CD4-positive, alpha-beta T cell treated with Interleukin-2 at 100 ng/mL for 4 hours (primary cell): Measurements from ENCODE around the gene PHKG1.
"Not testable (repeated sequence)": the region's sequence is repeated elsewhere in the genome, so short reads cannot be mapped to it uniquely, and the experiment has no call there.

Experiments used
- DNase-seq: peaks from one replicate; pipeline ENCODE4 v3.0.0-alpha.2; 2020; ENCODE audit warnings: low spot score

Gene PHKG1

GRCh38 chr7:56045758-56046157 is 47.0 kb downstream of the PHKG1 start:
- not testable (repeated sequence) for DNase-seq

GRCh38 chr7:56040730-56041129 is 52.0 kb downstream of the PHKG1 start:
- no peak for DNase-seq

- peak; percentile 75 for DNase-seq
These were observed 58.9 kb downstream of the PHKG1 start for GRCh38 chr7:56033671-56034432.

GRCh38 chr7:56032578-56032977 is 60.2 kb downstream of the PHKG1 start:
- not testable (repeated sequence) for DNase-seq

GRCh38 chr7:56031556-56031955 is 61.2 kb downstream of the PHKG1 start:
- not testable (repeated sequence) for DNase-seq

- no peak for DNase-seq
These were observed 62.4 kb downstream of the PHKG1 start for GRCh38 chr7:56030340-56030739.
